Small intestine (tissue), 7 donors: ENCODE data around the gene ZNG1C. TPM values are rescaled to one million over a fixed set of nuclear protein-coding genes. Genes with fewer than 3 reads are reported as not detected.
"Not testable (repeated sequence)": the region's sequence is repeated elsewhere in the genome, so short reads cannot be mapped to it uniquely, and the experiment has no call there.

Experiments used
- DNase-seq, 2 donors: peaks; one replicate each; pipeline versions ENCODE4 v3.0.0 to v3.0.0-alpha.2; 2013
- FAIRE-seq: peaks from 2 replicates; lab custom pipeline; 2012; peaks lifted over from hg19 to GRCh38; lab: Jason Lieb, UNC
- H3K27ac ChIP-seq, 3 donors: one replicate each; pipeline ENCODE4 v1.5.1; 2013; ENCODE audit warnings: low read length in 2 of 3, mild to moderate bottlenecking in 2 of 3, control low read depth in 1 of 3, inconsistent platforms in 1 of 3, low read depth in 1 of 3, moderate library complexity in 1 of 3
- H3K27me3 ChIP-seq, 3 donors: one replicate each; pipeline ENCODE4 v1.6.1; 2013; ENCODE audit warnings: low read length in 3 of 3, inconsistent platforms in 1 of 3; ENCODE audit not compliant: control insufficient read depth in 3 of 3, insufficient read depth in 3 of 3
- H3K36me3 ChIP-seq, 3 donors: one replicate each; pipeline ENCODE4 v1.6.1; 2013; ENCODE audit warnings: low read length in 3 of 3, inconsistent platforms in 1 of 3, low read depth in 1 of 3, mild to moderate bottlenecking in 1 of 3, moderate library complexity in 1 of 3; ENCODE audit not compliant: control insufficient read depth in 3 of 3, insufficient read depth in 2 of 3
- H3K4me1 ChIP-seq, 3 donors: one replicate each; pipeline ENCODE4 v1.6.1; 2013; ENCODE audit warnings: low read length in 2 of 3, inconsistent platforms in 1 of 3, low read depth in 1 of 3, mild to moderate bottlenecking in 1 of 3, moderate library complexity in 1 of 3; ENCODE audit not compliant: control insufficient read depth in 3 of 3, insufficient read depth in 2 of 3
- H3K4me3 ChIP-seq, 3 donors: one replicate each; pipeline ENCODE4 v1.5.1; 2013; ENCODE audit warnings: low read length in 3 of 3, control low read depth in 1 of 3, inconsistent platforms in 1 of 3, low read depth in 1 of 3, mild to moderate bottlenecking in 1 of 3, moderate library complexity in 1 of 3
- H3K9me3 ChIP-seq, 2 donors: one replicate each; pipeline ENCODE4 v1.6.1; 2013; ENCODE audit warnings: low read depth in 1 of 2, low read length in 1 of 2; ENCODE audit not compliant: control insufficient read depth in 2 of 2, insufficient read depth in 1 of 2
- WGBS, 3 donors: extraction: QIAGEN DNeasy Blood & Tissue Kit; methylation state at CpG; one replicate each; pipeline ENCODE4 v1.1.7; 2013; 5-methylcytosine and 5-hydroxymethylcytosine counted together
- polyA plus RNA-seq, 4 donors: library from polyadenylated mRNA; stranded (reverse) in 3 of 4; unstranded in 1 of 4; fragments of 200-250 nt in 3 of 4; fragments of 120-200 nt in 1 of 4; gene quantifications; one replicate each; pipeline versions ENCODE4 v1.2.1 to v1.2.3, GENCODE V29; 2013
- donor health status: healthy with polysubstance abuse.
- donor health status: control.
- donor health status: control.
- donor health status: Bipolar disorder and iron deficiency.
- donor health status: healthy.

The ZNG1C gene
- polyA plus RNA-seq, 4 donors = 14.1 to 44.5 (median 22.7) TPM

DNA sequence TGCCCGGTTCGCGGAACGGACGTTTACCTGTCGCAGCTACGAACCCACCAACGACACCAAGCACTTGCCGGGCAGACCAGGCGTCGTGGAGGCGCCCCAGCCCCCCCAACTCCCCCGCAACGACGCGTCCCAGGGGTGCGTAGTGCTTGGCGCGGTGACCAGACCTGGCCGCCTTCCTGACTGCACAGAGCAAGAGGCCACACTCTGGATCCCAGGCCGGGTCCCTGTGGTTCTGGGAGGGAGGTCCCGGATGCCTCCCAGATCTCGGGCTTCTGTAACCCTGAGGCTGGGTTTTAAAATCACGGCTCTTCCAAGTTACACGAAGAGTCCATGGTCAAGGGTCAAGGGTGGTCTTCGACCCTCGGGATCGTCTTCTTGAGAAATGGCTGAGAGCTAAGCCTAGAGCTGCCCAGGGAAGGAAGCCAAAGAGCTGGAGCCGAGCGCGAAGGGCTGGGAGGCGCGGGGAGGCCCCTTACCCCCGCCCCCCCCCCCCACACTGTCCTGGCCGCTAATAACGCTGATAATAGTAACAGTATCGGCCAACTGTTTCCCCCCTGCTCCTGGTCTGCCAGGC lies 64.7 kb downstream of the ZNG1C start:
- peak in 1 of 2 donors; percentile 0 for DNase-seq
- not testable (repeated sequence) for H3K4me3 ChIP-seq, H3K27me3 ChIP-seq, FAIRE-seq, H3K36me3 ChIP-seq, H3K4me1 ChIP-seq, H3K9me3 ChIP-seq, H3K27ac ChIP-seq
- 11 to 18% (median 16%) methylated on average over 23 to 28 of the region's 37 CpGs for WGBS, 3 donors

DNA sequence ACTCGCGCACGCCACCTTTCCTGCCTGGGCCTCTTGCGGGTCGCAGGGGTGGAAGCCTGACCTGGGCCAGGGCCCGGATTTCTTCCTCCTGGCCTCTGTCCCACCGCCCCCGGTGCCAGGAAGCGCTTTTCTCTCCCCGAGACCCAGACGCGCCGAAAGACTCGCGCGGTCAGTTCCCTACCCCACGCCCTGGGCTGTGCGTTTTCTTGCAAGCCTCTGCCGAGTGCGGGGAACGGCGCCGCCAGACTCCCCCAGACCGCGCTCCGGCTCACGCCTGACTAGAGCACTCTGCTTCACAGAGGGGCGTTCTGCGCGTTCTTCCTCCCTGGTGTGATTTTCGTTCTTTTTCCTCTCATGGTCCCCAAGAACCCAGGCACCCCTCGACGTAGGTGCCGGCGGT lies 65.3 kb downstream of the ZNG1C start:
- not testable (repeated sequence) for H3K27ac ChIP-seq, FAIRE-seq, H3K4me3 ChIP-seq, H3K4me1 ChIP-seq, H3K36me3 ChIP-seq, DNase-seq, H3K9me3 ChIP-seq, H3K27me3 ChIP-seq
- 28 to 42% (median 41%) methylated on average over 14 to 18 of the region's 35 CpGs for WGBS, 3 donors

DNA sequence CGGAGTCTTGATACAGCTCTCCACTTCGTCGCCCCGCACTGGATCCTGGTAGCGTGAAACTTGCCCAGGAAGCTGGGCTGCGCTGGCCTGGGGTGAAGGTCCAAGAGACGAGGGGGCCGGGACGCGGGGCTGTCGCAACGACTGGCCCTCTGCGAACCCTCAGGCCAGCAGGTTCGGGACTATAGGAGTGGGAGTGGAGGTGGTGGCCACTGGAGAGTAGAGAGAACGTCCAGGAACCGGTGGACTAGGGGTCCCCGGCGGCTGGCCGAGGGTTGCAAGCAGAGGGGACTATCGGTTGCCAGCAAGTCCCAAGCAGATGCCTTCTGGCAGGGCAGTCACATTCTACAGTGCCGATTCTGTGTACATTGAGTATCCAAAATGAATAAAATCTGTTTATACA lies 65.9 kb downstream of the ZNG1C start:
- DNase-seq, H3K36me3 ChIP-seq, H3K4me3 ChIP-seq, H3K4me1 ChIP-seq, H3K27ac ChIP-seq, FAIRE-seq, H3K9me3 ChIP-seq, H3K27me3 ChIP-seq: not testable (repeated sequence)
- WGBS, 3 donors = 17 to 31% (median 23%) methylated on average over 16 to 18 of the region's 21 CpGs

DNA sequence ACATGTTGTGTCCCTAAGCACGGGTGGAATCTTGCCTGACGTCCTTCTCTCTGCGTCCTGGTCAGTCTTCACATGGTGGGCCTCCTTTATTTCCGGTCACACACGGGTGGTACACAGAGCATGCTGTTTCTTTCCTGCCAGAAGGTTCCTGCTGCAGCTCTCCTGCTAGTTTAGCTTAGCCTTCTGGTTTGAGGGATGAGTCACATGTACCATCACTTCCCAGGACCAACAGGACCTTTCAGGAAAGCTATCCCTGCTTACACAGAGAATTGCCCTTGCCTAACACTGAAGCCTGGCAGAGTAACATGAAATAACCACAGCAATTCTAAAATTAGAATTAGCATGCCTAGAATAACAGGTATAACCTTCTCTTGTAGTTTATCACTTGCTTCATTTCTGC lies 69.4 kb downstream of the ZNG1C start:
- H3K27ac ChIP-seq, H3K27me3 ChIP-seq, DNase-seq, H3K9me3 ChIP-seq, FAIRE-seq, H3K4me1 ChIP-seq, H3K36me3 ChIP-seq, H3K4me3 ChIP-seq: not testable (repeated sequence)
- WGBS, 3 donors = no CpG with 5 or more reads among the region's 5 CpGs

DNA sequence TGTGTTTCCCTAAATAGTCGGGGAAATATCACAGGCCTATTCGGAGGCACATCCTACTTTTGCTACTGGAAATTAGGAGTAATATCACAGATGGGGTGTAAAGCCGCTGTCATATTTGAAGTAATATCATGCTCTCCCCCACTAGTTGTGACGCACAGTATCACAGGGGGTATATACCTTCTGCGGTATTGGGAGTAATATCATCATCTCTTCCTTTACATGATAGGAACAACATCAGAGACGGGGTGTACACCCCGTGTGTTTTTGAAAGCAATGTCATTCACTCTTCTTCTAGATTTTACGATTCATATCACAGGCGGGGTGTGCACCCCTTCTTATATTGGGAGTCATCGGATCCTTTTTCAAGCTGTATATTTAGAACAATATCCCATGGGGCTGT lies 76.4 kb downstream of the ZNG1C start:
- not testable (repeated sequence) for H3K27ac ChIP-seq, H3K9me3 ChIP-seq, DNase-seq, H3K36me3 ChIP-seq, H3K4me3 ChIP-seq, H3K27me3 ChIP-seq, H3K4me1 ChIP-seq, FAIRE-seq
- 70 to 77% (median 71%) methylated on average over 9 of the region's 10 CpGs for WGBS, 3 donors

DNA sequence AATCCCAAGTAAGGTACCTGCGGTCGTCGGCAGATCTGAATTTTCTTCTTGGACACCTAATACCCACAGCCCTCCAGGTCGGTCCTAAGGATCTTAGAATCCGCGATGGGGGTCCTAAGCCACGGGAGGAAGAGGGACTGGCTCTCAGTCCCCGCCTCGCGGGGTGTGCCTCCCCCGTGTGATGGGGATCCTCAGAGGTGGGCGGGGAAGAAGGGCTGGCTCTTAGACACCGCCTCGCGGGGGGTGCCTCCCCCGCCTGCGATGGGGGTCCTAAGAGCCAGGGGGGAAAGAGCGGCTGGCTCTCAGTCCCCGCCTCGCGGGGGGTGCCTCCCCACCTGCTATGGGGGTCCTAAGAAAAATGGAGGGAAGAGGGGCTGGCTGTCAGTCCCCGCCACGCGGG lies 82.0 kb downstream of the ZNG1C start:
- not testable (repeated sequence) for H3K36me3 ChIP-seq, H3K9me3 ChIP-seq, H3K27me3 ChIP-seq, FAIRE-seq, H3K4me1 ChIP-seq, DNase-seq, H3K4me3 ChIP-seq, H3K27ac ChIP-seq
- 44 to 75% (median 65%) methylated on average over 5 to 14 of the region's 24 CpGs for WGBS, 3 donors

DNA sequence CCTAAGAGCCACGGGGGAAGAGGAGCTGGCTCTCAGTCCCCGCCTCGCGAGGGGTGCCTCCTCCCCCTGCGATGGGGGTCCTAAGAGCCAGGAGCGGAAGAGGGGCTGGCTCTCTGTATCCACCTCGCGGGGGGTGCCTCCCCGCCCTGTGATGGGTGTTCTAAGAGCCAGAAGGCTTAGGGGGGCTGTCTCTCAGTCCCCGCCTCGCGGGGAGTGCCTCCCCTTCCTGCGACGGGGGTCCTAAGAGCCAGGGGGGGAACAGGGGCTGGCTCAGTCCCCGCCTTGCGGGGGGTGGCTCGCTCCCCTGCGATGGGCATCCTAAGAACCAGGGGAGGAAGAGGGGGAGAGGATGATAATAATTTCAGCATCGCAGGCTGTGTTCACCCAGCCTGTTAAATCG lies 82.7 kb downstream of the ZNG1C start:
- not testable (repeated sequence) for DNase-seq, H3K4me1 ChIP-seq, FAIRE-seq, H3K36me3 ChIP-seq, H3K4me3 ChIP-seq, H3K27ac ChIP-seq, H3K9me3 ChIP-seq, H3K27me3 ChIP-seq
- WGBS, 3 donors = 16 to 33% (median 27%) methylated on average over 4 to 6 of the region's 20 CpGs

DNA sequence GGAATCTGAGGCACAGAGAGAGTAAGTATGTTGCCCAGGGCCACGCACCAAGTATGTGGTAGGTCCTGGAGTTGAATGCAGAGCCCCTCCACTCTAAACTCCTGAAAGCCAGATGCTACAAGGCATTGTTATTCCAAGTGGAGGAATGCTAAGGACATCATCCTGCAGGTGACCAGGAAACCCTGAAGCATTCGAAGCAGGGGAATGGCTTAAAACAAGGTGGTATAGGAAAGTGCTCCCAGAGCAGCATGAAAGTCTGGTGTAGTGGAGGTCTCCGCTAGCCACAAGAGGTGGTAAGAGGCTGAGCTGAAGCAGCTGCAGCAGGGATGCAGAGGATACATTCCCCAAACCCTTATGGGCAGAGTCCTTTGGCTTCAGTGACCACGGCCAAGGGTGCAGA lies 87.3 kb downstream of the ZNG1C start:
- H3K27ac ChIP-seq, DNase-seq, H3K27me3 ChIP-seq, H3K4me1 ChIP-seq, H3K4me3 ChIP-seq, H3K36me3 ChIP-seq, H3K9me3 ChIP-seq, FAIRE-seq: not testable (repeated sequence)
- 64 to 74% (median 74%) methylated on average over 2 of the region's 4 CpGs for WGBS, 3 donors

DNA sequence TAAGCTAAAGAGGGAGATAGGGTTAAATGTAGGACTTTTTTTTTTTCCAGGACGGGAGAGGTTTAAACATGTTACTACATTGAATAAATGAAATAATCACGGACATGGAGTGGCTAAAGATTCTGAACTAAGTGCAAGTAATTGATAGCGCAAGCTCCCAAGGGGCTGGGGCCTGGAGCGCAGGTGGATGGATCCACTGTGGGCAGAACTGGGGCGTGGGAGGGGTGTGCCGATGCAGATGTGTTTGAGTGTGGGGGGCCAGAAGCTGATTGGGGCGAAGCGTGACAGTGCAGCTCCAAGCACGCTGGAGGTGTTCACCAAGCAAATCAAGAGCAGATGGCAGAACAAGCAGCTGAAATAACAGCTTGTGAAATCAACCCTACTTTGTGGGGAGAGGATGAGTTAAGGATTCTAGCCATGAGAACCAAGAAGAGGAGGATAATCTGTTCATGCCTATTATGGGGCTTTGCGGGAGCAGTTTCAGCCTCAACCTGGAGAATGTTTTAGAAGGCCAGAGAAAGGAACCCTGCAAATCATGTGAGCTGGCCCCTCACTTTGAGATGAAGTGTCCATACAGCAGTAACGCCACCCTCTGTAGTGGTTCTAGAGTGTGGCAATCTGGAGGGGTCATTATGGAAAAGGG lies 88.9 kb downstream of the ZNG1C start:
- not testable (repeated sequence) for H3K4me1 ChIP-seq, H3K36me3 ChIP-seq, FAIRE-seq, H3K27me3 ChIP-seq, DNase-seq, H3K9me3 ChIP-seq, H3K4me3 ChIP-seq, H3K27ac ChIP-seq
- 80 to 88% (median 86%) methylated on average over 7 of the region's 11 CpGs for WGBS, 3 donors
